H1 (cell line): ENCODE measurements around the gene SIGLEC15. TPM values are rescaled to one million over a fixed set of nuclear protein-coding genes. Genes with fewer than 3 reads are reported as not detected.

Experiments used
- CTCF ChIA-PET: fragments of 300-600 bp; sonication (Branson Sonifier 250); formaldehyde crosslinking; loops from one replicate; lab custom pipeline; 2021; ENCODE audit not compliant: partially characterized antibody; lab: Charles Lee
- POLR2A ChIA-PET: fragments of 300-600 bp; sonication (Branson Sonifier 250); formaldehyde crosslinking; loops from one replicate; lab custom pipeline; 2021; ENCODE audit warnings: inconsistent platforms; ENCODE audit not compliant: partially characterized antibody; lab: Charles Lee
- DNase-seq, 2 experiments: peaks; one replicate each; pipeline versions ENCODE4 v3.0.0 to v3.0.0-alpha.2; 2010 to 2022; ENCODE audit warnings: low spot score in 2 of 2, low read depth in 1 of 2, mixed read lengths in 1 of 2
- FAIRE-seq: peaks from 2 replicates; lab custom pipeline; 2011; peaks lifted over from hg19 to GRCh38; lab: Jason Lieb, UNC
- H2AFZ ChIP-seq: 2 replicates; pipeline ENCODE4 v1.8.1; 2012; ENCODE audit warnings: low read length, inconsistent platforms
- H2AK5ac ChIP-seq: 2 replicates; pipeline ENCODE4 v1.6.1; 2013; ENCODE audit warnings: low read depth, low read length
- H2BK120ac ChIP-seq: replicated peaks from 2 replicates; pipeline ENCODE3; 2013; ENCODE audit warnings: low read depth, low read length, inconsistent platforms
- H2BK12ac ChIP-seq: 2 replicates; pipeline ENCODE4 v1.6.1; 2013; ENCODE audit warnings: low read depth, low read length
- H2BK15ac ChIP-seq: 2 replicates; pipeline ENCODE4 v1.6.1; 2013; ENCODE audit warnings: low read length
- H2BK20ac ChIP-seq: 2 replicates; pipeline ENCODE4 v1.6.1; 2013; ENCODE audit warnings: low read length
- H2BK5ac ChIP-seq: 2 replicates; pipeline ENCODE4 v1.6.1; 2013; ENCODE audit warnings: low read depth, low read length
- H3K14ac ChIP-seq: 2 replicates; pipeline ENCODE4 v1.6.1; 2013; ENCODE audit warnings: inconsistent platforms; ENCODE audit not compliant: insufficient read length
- H3K18ac ChIP-seq: 2 replicates; pipeline ENCODE4 v1.6.1; 2013; ENCODE audit warnings: low read length; ENCODE audit errors: extremely low read depth
- H3K23ac ChIP-seq: 2 replicates; pipeline ENCODE4 v1.6.1; 2013; ENCODE audit warnings: inconsistent platforms; ENCODE audit not compliant: insufficient read length
- H3K23me2 ChIP-seq: 2 replicates; pipeline ENCODE4 v1.6.1; 2013; ENCODE audit warnings: low read depth, low read length
- H3K27ac ChIP-seq: 2 replicates; pipeline ENCODE4 v1.6.1; 2011; ENCODE audit warnings: low read depth, low read length, inconsistent platforms
- H3K27me3 ChIP-seq, 4 experiments: replicated peaks in 1 of 4; 1 replicate in 1 of 4; 2 replicates in 3 of 4; pipeline versions ENCODE4 v1.6.1 to v1.8.1; 2011 to 2013; ENCODE audit warnings: low read length in 3 of 4, mild to moderate bottlenecking in 3 of 4, inconsistent platforms in 2 of 4, mixed read lengths in 2 of 4, moderate library complexity in 1 of 4; ENCODE audit not compliant: control insufficient read depth in 3 of 4, insufficient read depth in 3 of 4; ENCODE audit errors: extremely low read depth in 1 of 4
- H3K36me3 ChIP-seq, 4 experiments: 2 replicates each; pipeline versions ENCODE4 v1.6.1 to v1.8.1; 2011 to 2013; ENCODE audit warnings: mild to moderate bottlenecking in 4 of 4, low read length in 3 of 4, moderate library complexity in 2 of 4, control low read depth in 1 of 4, inconsistent platforms in 1 of 4; ENCODE audit not compliant: insufficient read depth in 4 of 4, control insufficient read depth in 2 of 4
- H3K4ac ChIP-seq: replicated peaks from 2 replicates; pipeline ENCODE3; 2013; ENCODE audit warnings: low read length, low read depth, mixed read lengths, inconsistent platforms; ENCODE audit not compliant: insufficient read length
- H3K4me1 ChIP-seq, 4 experiments: replicated peaks in 1 of 4; 1 replicate in 1 of 4; 2 replicates in 3 of 4; pipeline versions ENCODE4 v1.6.1 to v1.8.1; 2011 to 2013; ENCODE audit warnings: low read length in 3 of 4, inconsistent platforms in 2 of 4, mixed read lengths in 1 of 4; ENCODE audit not compliant: insufficient read depth in 4 of 4, control insufficient read depth in 3 of 4
- H3K4me2 ChIP-seq, 2 experiments: 2 replicates each; pipeline versions ENCODE4 v1.6.1 to v1.8.1; 2011 to 2013; ENCODE audit warnings: low read depth in 2 of 2, low read length in 2 of 2, control low read depth in 1 of 2, inconsistent platforms in 1 of 2, mild to moderate bottlenecking in 1 of 2; ENCODE audit not compliant: insufficient read depth in 1 of 2
- H3K4me3 ChIP-seq, 4 experiments: fragments of 200-600, 300-600 bp in 1 of 4; sonication (generic), shearing (Covaris generic), sonication (Bioruptor Twin) in 1 of 4; 2 replicates each; pipeline versions ENCODE4 v1.5.1 to v1.8.1; 2011 to 2016; ENCODE audit warnings: low read length in 4 of 4, low read depth in 3 of 4, control low read depth in 2 of 4, inconsistent platforms in 2 of 4, mild to moderate bottlenecking in 2 of 4, mixed read lengths in 1 of 4, moderate library complexity in 1 of 4; ENCODE audit not compliant: insufficient read depth in 2 of 4; ENCODE audit errors: extremely low read depth in 1 of 4
- H3K56ac ChIP-seq: replicated peaks from 2 replicates; pipeline ENCODE3; 2013; ENCODE audit warnings: low read depth, mild to moderate bottlenecking, mixed read lengths, low read length, inconsistent platforms; ENCODE audit not compliant: insufficient read length
- H3K79me1 ChIP-seq: 2 replicates; pipeline ENCODE4 v1.6.1; 2013; ENCODE audit warnings: low read depth, low read length, control low read depth
- H3K79me2 ChIP-seq, 2 experiments: 2 replicates each; pipeline versions ENCODE4 v1.6.1 to v1.8.1; 2012 to 2013; ENCODE audit warnings: low read length in 2 of 2, mild to moderate bottlenecking in 2 of 2, inconsistent platforms in 1 of 2; ENCODE audit not compliant: insufficient read depth in 2 of 2, control insufficient read depth in 1 of 2
- H3K9ac ChIP-seq, 4 experiments: replicated peaks in 1 of 4; 1 replicate in 1 of 4; 2 replicates in 3 of 4; pipeline versions ENCODE4 v1.6.1 to v1.8.1; 2011 to 2013; ENCODE audit warnings: low read depth in 3 of 4, low read length in 3 of 4, control low read depth in 2 of 4, mild to moderate bottlenecking in 2 of 4, moderate library complexity in 2 of 4, inconsistent platforms in 1 of 4; ENCODE audit errors: extremely low read depth in 1 of 4
- H3K9me3 ChIP-seq, 2 experiments: 2 replicates each; pipeline versions ENCODE4 v1.6.1 to v1.8.1; 2012 to 2013; ENCODE audit warnings: mild to moderate bottlenecking in 2 of 2, moderate library complexity in 2 of 2, control low read depth in 1 of 2, inconsistent platforms in 1 of 2, low read depth in 1 of 2, low read length in 1 of 2, mixed read lengths in 1 of 2; ENCODE audit not compliant: insufficient read depth in 2 of 2
- H4K20me1 ChIP-seq, 2 experiments: replicated peaks in 1 of 2; 2 replicates each; pipeline versions ENCODE3 to v1.8.1; 2011 to 2013; ENCODE audit warnings: inconsistent platforms in 2 of 2, low read length in 2 of 2, mild to moderate bottlenecking in 1 of 2; ENCODE audit not compliant: insufficient read depth in 2 of 2, control insufficient read depth in 1 of 2
- H4K5ac ChIP-seq: 2 replicates; pipeline ENCODE4 v1.6.1; 2013; ENCODE audit warnings: low read length, low read depth, mixed read lengths, inconsistent platforms; ENCODE audit not compliant: insufficient read length
- H4K8ac ChIP-seq: 2 replicates; pipeline ENCODE4 v1.8.0; 2013; ENCODE audit warnings: mild to moderate bottlenecking, moderate library complexity, low read length, inconsistent platforms; ENCODE audit not compliant: insufficient read depth; ENCODE audit errors: extremely low read depth
- H4K91ac ChIP-seq: replicated peaks from 2 replicates; pipeline ENCODE3; 2013; ENCODE audit warnings: low read length, mixed read lengths, inconsistent platforms; ENCODE audit not compliant: insufficient read length
- ASH2L ChIP-seq: fragments of 200-600, 300-600 bp; sonication (generic); IDR thresholded peaks from one replicate; pipeline ENCODE4 v1.7.1; 2017; ENCODE audit warnings: low read length
- CREB1 ChIP-seq: IDR thresholded peaks from 2 replicates; pipeline ENCODE4 v1.6.1; 2012; ENCODE audit warnings: inconsistent platforms
- EZH2 ChIP-seq: fragments of 200-600 bp; sonication (generic); IDR thresholded peaks from 2 replicates; pipeline ENCODE4 v1.7.1; 2012; ENCODE audit warnings: low read depth, mild to moderate bottlenecking, moderate library complexity, low read length, inconsistent platforms; ENCODE audit not compliant: severe bottlenecking
- MAX ChIP-seq: IDR thresholded peaks from 2 replicates; pipeline ENCODE4 v1.6.1; 2012; ENCODE audit warnings: inconsistent platforms
- NRF1 ChIP-seq: IDR thresholded peaks from 2 replicates; pipeline ENCODE4 v1.6.1; 2011; ENCODE audit warnings: mild to moderate bottlenecking, low read depth, low read length, improper control_type of control experiment
- PHF8 ChIP-seq: fragments of 200-600 bp; sonication (generic); conservative IDR thresholded peaks from 2 replicates; pipeline ENCODE4 v1.7.1; 2012; ENCODE audit warnings: low read depth, mild to moderate bottlenecking, inconsistent platforms, low read length, moderate library complexity
- RNF2 ChIP-seq: fragments of 200-900, 300-1000 bp; sonication (generic); IDR thresholded peaks from 2 replicates; pipeline ENCODE4 v1.7.1; 2016; ENCODE audit warnings: borderline replicate concordance, low read depth, mild to moderate bottlenecking, antibody characterized with exemption, low read length; ENCODE audit not compliant: poor library complexity, severe bottlenecking; ENCODE audit errors: missing control alignments
- TEAD4 ChIP-seq: IDR thresholded peaks from 2 replicates; pipeline ENCODE4 v1.6.1; 2012; ENCODE audit warnings: low read depth, low read length, inconsistent platforms, mixed read lengths
- USF2 ChIP-seq: IDR thresholded peaks from 2 replicates; pipeline ENCODE4 v1.6.1; 2011; ENCODE audit warnings: low read length, improper control_type of control experiment
- WGBS, 2 experiments: shearing (Covaris generic) in 1 of 2; methylation state at CpG; one replicate each; pipeline versions ENCODE4 v1.1.6 to v1.1.7; 2013 to 2015; ENCODE audit warnings: low lambda C conversion rate in 2 of 2, mixed read lengths in 2 of 2, inconsistent platforms in 1 of 2, low coverage in 1 of 2, missing lambda C conversion rate in 1 of 2; ENCODE audit not compliant: insufficient replicate concordance in 2 of 2, insufficient coverage in 1 of 2, insufficient read length in 1 of 2; ENCODE audit errors: extremely low coverage in 1 of 2, missing lambda C conversion rate in 1 of 2; 5-methylcytosine and 5-hydroxymethylcytosine counted together
- polyA plus RNA-seq, 7 experiments: library from polyadenylated mRNA; depleted of rRNA in 3 of 7; stranded (reverse) in 5 of 7; unstranded in 2 of 7; fragments of >200 nt in 5 of 7; fragments of 200-250 nt in 2 of 7; gene quantifications; 1 replicate in 5 of 7; 2 replicates in 1 of 7; 4 replicates in 1 of 7; pipeline versions ENCODE4 v1.2.1 to v1.2.3, GENCODE V29; 2011 to 2013; ENCODE audit warnings: missing spikeins in 2 of 7, mixed read lengths in 2 of 7
- total RNA-seq: library from RNA; stranded (reverse); fragmentation: NEBNext Ultra II Directional; extraction: Animal tissue kit (Norgen Biotek cat#: 25700); gene quantifications from 2 replicates; pipeline ENCODE4 v1.2.1, GENCODE V29; 2021

SIGLEC15 gene
- total and polyA plus RNA-seq, 2 of the 8 experiments (the other 6 are each of a cell fraction or from before 2014, with no cell fraction given), result 0.20 to 0.37 TPM

- peaks cover 8 to 32% (median 25%) of the 10 kb centered on the region in 4 experiments for H3K27me3 ChIP-seq
- 7% methylated on average over 65 of the region's 84 CpGs; no CpG with 5 or more reads in 1 of the 2 experiments for WGBS, 2 experiments
- TF ChIP-seq ASH2L (peak; percentile 75), PHF8 (0 out of 2 replicates have a peak, but pooled peaks have one; percentile 21), EZH2 (peak; percentile 52), RNF2 (peak; percentile 52), USF2 (peak; percentile 67), TEAD4 (no peak), MAX (peak; percentile 98), NRF1 (no peak), CREB1 (peak; percentile 86)
These were observed 12.0 kb downstream of the SIGLEC15 start for GRCh38 chr18:45837283-45838070.

More at GRCh38 chr18:45837283-45838070, 12.0 kb downstream of the SIGLEC15 start:
- POLR2A ChIA-PET, result interaction anchor here (1.0 kb wide), 1 partner anchor 100 kb away, joined by 3 read pairs; no protein-coding TSS in a partner anchor
- H3K4me3 ChIP-seq, result peak overlapping the region in 2 of 4 experiments; percentile 45 to 54; a peak in 6 of 8 replicates
- H2BK120ac ChIP-seq, result peak overlapping the region; percentile 60
- peak overlapping the region; percentile 10 for H4K5ac ChIP-seq
- H3K4me1 ChIP-seq, result peaks cover 6 to 19% (median 10%) of the 10 kb centered on the region in 4 experiments
- H3K23ac ChIP-seq, result no peak overlapping the region
- H2AK5ac ChIP-seq, result no peak overlapping the region
- H2BK15ac ChIP-seq, result no peak overlapping the region
- H2BK5ac ChIP-seq, result no peak overlapping the region
- no peak overlapping the region for H3K9ac ChIP-seq
- H4K91ac ChIP-seq, result peak overlapping the region; percentile 27
- peak overlapping the region; percentile 77; the same call in 1 of the 2 replicates for H4K8ac ChIP-seq
- H3K79me1 ChIP-seq, result no peaks in the 10 kb centered on the region
- H3K36me3 ChIP-seq, result no peaks in the 10 kb centered on the region
- H3K14ac ChIP-seq, result no peak overlapping the region
- H3K4ac ChIP-seq, result peak overlapping the region; percentile 40
- H2BK12ac ChIP-seq, result peak overlapping the region; percentile 84; the same call in 1 of the 2 replicates
- H3K23me2 ChIP-seq, result peaks cover 4% of the 10 kb centered on the region; the same call in 1 of the 2 replicates
- no peaks in the 10 kb centered on the region for H4K20me1 ChIP-seq
- 0 out of 2 replicates have a peak overlapping the region, but pooled peaks have one; percentile 41 for H2AFZ ChIP-seq
- DNase-seq (peak; percentile 19 to 82), FAIRE-seq (no peak)
- H3K56ac ChIP-seq, result no peak overlapping the region
- no peak overlapping the region for H3K27ac ChIP-seq
- H3K4me2 ChIP-seq, result peak overlapping the region; percentile 68 to 78
- peak overlapping the region; percentile 88; the same call in 1 of the 2 replicates for H3K18ac ChIP-seq
- H3K9me3 ChIP-seq, result no peaks in the 10 kb centered on the region
- CTCF ChIA-PET, result interaction anchor here (0.9 to 4.4 kb wide), 11 partner anchors 7 to 174 kb away, joined by 3 to 40 read pairs (median 5); partner anchors contain the start of gene SLC14A1
- no peak overlapping the region for H2BK20ac ChIP-seq
- H3K79me2 ChIP-seq, result no peaks in the 10 kb centered on the region
